Measurements from ENCODE around the gene SLC31A1.

DNA sequence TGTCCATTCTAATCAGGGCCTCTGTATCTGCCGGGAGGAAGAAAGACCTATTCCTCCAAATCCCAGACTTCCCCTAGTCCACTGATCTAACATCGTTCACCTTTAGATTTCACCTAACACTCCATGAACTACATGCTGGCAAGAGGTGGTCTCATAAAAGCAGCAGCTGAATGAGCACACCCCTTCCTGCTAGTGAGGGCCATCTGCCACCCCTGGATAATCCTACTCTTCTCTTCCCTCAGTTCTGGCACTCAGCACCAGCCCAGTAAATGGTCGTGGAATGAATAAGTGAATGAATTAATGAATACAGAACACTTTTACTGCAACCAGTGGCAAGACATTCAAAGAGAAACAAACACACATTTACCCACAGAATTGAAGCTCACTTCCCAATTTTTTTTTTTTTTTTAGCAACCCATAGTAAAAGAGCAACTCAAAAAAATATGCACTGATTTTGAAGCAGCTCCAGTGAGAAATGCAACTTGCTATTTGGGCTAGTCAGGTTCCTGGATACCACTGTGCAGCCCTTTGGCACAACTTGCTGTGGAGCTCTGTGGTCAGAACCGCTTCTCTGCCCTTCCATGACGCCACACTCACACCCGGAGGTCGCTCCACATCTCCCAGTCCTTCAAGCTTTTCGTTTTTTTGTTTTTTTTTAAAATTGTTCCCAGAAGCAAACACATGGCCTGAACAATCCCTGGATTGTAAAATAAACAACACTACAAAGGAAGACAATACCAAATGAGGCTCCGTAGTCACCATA, 75.6 kb downstream of the SLC31A1 start:
- TF ChIP-seq CTCF (IDR thresholded peaks at IDR 0.05) (no peak), POLR2A (IDR thresholded peaks at IDR 0.05) (no peak)
